ENCODE results near the gene CFAP300. TPM values are rescaled to one million over a fixed set of nuclear protein-coding genes. Genes with fewer than 3 reads are reported as not detected.

Gene CFAP300
- polyA plus RNA-seq, 6 donors from 2014 or later = not detected

- ATAC-seq (ENCODE audit: low read depth in 2 of 2) (no peak), DNase-seq (no peak)
- H3K27ac Mint-ChIP-seq = peak overlapping the region in 1 of 6 donors; percentile 84
- peaks cover 50 to 52% (median 51%) of the 10 kb centered on the region in 3 donors for H3K27me3 Mint-ChIP-seq
- H3K36me3 Mint-ChIP-seq = no peaks in the 10 kb centered on the region
- H3K9me3 Mint-ChIP-seq = peaks cover 0 to 20% (median 2%) of the 10 kb centered on the region in 7 donors
- H3K4me3 Mint-ChIP-seq = no peak overlapping the region
- no peaks in the 10 kb centered on the region for H3K4me1 Mint-ChIP-seq
Observed at GRCh38 chr11:102118937-102119336, 71.7 kb downstream of the CFAP300 start.

- Mint-ChIP-seq H3K9me3 (peaks cover 0 to 25% (median 2%) of the 10 kb centered on the region in 7 donors), H3K36me3 (no peaks in the 10 kb centered on the region), H3K27ac (no peak overlapping the region), H3K27me3 (peaks cover 44 to 54% (median 49%) of the 10 kb centered on the region in 3 donors), H3K4me3 (no peak overlapping the region), H3K4me1 (no peaks in the 10 kb centered on the region)
- ATAC-seq (ENCODE audit: low read depth in 2 of 2) (no peak), DNase-seq (no peak)
Observed at GRCh38 chr11:102119997-102120396, 72.8 kb downstream of the CFAP300 start.

GRCh38 chr11:102120437-102120973 is 73.3 kb downstream of the CFAP300 start:
- Mint-ChIP-seq H3K4me1 (no peaks in the 10 kb centered on the region), H3K27me3 (peaks cover 39 to 49% (median 44%) of the 10 kb centered on the region in 3 donors)
- no peak for ATAC-seq (ENCODE audit: low read depth in 2 of 2)

DNA sequence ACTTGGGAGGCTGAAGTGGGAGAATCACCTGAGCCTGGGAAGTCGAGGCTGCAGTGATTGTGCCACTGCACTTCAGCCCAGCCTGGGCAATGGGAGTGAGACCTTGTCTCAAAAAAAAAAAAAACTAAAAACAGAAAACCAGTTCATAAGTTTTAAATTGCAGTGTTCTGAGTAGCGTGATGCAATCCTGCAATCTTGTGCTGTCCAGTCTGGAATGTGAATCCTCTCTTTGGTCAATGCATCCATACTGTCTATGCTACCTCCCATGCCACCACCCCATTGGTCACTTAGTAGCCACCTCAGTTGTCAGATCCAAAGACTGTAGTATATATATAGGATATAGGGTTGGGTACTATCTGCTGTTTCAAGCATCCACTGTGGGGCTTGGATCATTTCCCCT is 74.1 kb downstream of the CFAP300 start:
- ATAC-seq (ENCODE audit: low read depth in 2 of 2) (no peak), DNase-seq (no peak)
- peaks cover 0 to 28% (median 2%) of the 10 kb centered on the region in 7 donors for H3K9me3 Mint-ChIP-seq
- H3K36me3 Mint-ChIP-seq = no peaks in the 10 kb centered on the region
- H3K4me3 Mint-ChIP-seq = no peak overlapping the region
- peaks cover 31 to 44% (median 42%) of the 10 kb centered on the region in 3 donors for H3K27me3 Mint-ChIP-seq
- H3K27ac Mint-ChIP-seq = no peak overlapping the region
- H3K4me1 Mint-ChIP-seq = no peaks in the 10 kb centered on the region

More at GRCh38 chr11:102120437-102120973, 73.3 kb downstream of the CFAP300 start:
- peaks cover 0 to 25% (median 2%) of the 10 kb centered on the region in 7 donors for H3K9me3 Mint-ChIP-seq
- no peak overlapping the region for H3K4me3 Mint-ChIP-seq
- no peaks in the 10 kb centered on the region for H3K36me3 Mint-ChIP-seq
- DNase-seq = no peak
- H3K27ac Mint-ChIP-seq = no peak overlapping the region

Other genes with a start within 250 kb of the CFAP300 start
- gene CEP126, start 132.4 kb upstream of the CFAP300 start, polyA plus RNA-seq (ENCODE audit: low read depth in 6 of 6) = 1 to 10 TPM in 2 of 6 donors, under 1 TPM in 4; 0.09 to 1.3 (median 0.66) TPM
- under 1 TPM in 1 of 6 donors, not detected in 5; 0.12 TPM for gene ANGPTL5, start 130.9 kb upstream of the CFAP300 start, polyA plus RNA-seq (ENCODE audit: low read depth in 6 of 6)
- not detected for gene YAP1, start 63.0 kb downstream of the CFAP300 start, polyA plus RNA-seq (ENCODE audit: low read depth in 6 of 6)